Activated CD4-positive, alpha-beta T cell treated with anti-CD3 and anti-CD28 coated beads, Interleukin-2, Interleukin-4, amounts not matched to agents 100 ng/mL and 50 ng/mL, durations not matched to agents 16 hours and 8 hours (primary cell): ENCODE results near the gene OR2A2.
"Not testable (repeated sequence)": the region's sequence is repeated elsewhere in the genome, so short reads cannot be mapped to it uniquely, and the experiment has no call there.

ENCODE experiments used
- DNase-seq: peaks from one replicate; pipeline ENCODE4 v3.0.0-alpha.2; 2020; ENCODE audit warnings: low spot score

The OR2A2 gene

GRCh38 chr7:144109283-144109682, at the start of gene OR2A2:
Gene OR2A2 (plus strand): TSS chr7:144109583. CDS start chr7:144109583, 0 bp downstream.
- no peak for DNase-seq

DNA sequence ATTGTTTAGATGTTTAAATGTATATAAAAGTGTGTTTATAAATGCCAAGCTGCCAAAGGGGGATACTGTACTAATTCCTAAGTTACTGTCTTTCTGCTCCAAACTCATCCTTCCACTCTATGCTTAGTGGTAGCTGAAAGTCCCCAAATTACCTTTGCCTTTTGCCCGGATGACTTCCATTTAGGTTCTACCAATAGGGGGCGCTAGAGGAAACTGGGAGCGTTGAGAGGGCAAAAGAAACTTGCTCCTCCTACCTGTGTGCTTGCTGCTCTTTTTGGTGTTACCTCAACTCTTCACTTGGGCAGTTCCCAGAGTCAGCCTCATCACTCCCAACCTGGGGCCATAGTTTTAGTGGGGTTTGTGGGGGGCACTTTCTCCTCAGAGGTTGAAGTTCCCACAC, 45.7 kb upstream of the OR2A2 start:
- DNase-seq: peak; percentile 18

- DNase-seq: no peak
Observed at GRCh38 chr7:144069511-144069910, 39.9 kb upstream of the OR2A2 start, which contains the start of gene OR2A25. Gene OR2A25 (plus strand): TSS chr7:144069811. CDS start chr7:144074220, 4,409 bp downstream.

DNA sequence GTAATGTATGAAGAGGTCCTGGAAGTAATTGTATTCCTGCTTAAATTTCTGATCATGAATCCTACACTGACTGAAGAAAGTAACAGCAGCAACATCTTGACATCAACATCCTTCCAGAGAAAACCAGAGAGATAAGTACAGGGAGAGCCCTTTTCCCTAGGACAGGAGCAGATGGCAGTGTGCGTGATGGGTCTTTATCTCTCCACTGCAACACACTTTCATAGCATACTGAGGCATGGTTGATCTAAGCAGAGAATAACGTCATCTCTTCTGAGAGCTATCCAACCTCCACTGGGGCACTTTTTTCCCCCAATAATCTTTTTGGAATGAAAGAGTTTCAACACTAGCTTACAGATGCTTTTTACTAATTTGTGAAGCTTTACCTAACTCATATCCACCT, 39.4 kb upstream of the OR2A2 start:
- no peak for DNase-seq

GRCh38 chr7:144074374-144074773, 35.0 kb upstream of the OR2A2 start:
- no peak for DNase-seq

GRCh38 chr7:144085978-144086377, 23.4 kb upstream of the OR2A2 start, which contains the start of gene OR2A12:
Gene OR2A12 (plus strand): TSS chr7:144086278. CDS start chr7:144095108, 8,830 bp downstream.
- no peak for DNase-seq

- no peak for DNase-seq
Observed at GRCh38 chr7:144086730-144087129, 22.7 kb upstream of the OR2A2 start.

- DNase-seq: no peak
Observed at GRCh38 chr7:144087230-144087629, 22.2 kb upstream of the OR2A2 start.

DNA sequence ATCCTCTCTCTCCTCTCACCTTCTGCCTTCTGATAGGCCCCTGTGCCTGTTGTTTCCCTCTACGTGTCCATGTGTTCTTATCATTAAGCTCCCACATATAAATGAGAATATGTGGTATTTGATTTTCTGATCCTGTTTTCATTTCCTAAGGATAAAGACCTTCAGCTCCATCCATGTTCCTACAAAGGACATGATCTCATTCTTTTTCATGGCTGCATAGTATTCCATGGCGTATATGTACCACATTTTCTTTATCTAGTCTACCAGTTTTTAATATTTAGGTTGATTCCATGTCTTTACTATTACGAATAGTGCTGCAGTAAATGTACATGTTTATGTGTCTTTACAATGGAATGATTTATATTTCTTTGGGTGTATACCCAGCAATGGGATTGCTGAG, 18.7 kb upstream of the OR2A2 start:
- no peak for DNase-seq

DNA sequence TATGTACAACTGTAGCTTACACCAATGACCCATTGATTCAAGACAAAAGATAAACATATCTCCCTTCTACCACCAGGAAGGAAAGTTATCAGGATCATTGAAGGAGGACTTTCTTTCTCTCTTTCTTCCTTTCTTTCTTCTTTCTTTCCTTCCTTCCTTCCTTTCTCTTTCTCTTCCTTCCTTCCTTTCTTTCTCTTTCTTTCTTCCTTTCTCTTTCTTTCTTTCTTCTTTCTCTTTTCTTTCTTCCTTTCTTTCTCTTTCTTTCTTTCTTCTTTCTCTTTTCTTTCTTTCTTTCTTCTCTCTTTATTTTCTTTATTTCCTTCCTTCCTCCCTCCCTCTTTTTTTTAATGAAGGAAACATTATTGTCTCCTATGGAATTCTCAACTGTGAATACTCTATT, 10.6 kb upstream of the OR2A2 start:
- DNase-seq: no peak

GRCh38 chr7:144100607-144101006, 8.8 kb upstream of the OR2A2 start:
- no peak for DNase-seq

- no peak for DNase-seq
Observed at GRCh38 chr7:144102041-144102440, 7.3 kb upstream of the OR2A2 start.

DNA sequence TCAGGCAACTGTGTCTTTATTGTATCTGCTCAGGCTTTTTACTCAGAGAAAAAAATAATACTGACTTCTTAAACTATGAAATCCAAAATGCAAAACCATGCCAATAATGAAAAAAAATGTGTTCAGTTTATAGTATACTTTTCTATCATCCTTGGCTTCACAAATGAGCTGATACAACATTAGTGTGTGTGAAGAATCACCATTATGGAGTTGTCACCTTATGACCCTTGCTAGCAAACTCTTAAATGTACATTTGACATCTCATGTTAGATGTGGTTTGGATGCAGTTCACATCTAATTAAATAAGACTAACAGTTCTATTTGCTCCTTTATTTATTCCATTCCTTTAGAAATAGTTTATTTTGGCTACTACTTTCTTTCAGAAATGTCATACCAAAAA, 4.2 kb upstream of the OR2A2 start:
- no peak for DNase-seq

GRCh38 chr7:144110272-144110671, 889 bp downstream of the OR2A2 start:
- DNase-seq: no peak

GRCh38 chr7:144113651-144114050, 4.3 kb downstream of the OR2A2 start:
- no peak for DNase-seq

- DNase-seq: no peak
Observed at GRCh38 chr7:144118341-144118740, 9.0 kb downstream of the OR2A2 start.

GRCh38 chr7:144122876-144123275, 13.5 kb downstream of the OR2A2 start, which contains the start of gene OR2A14:
Gene OR2A14 (plus strand): TSS chr7:144123176. CDS start chr7:144129113, 5,937 bp downstream.
- DNase-seq: no peak

GRCh38 chr7:144127714-144128334, 18.4 kb downstream of the OR2A2 start:
- DNase-seq: peak; percentile 87

DNA sequence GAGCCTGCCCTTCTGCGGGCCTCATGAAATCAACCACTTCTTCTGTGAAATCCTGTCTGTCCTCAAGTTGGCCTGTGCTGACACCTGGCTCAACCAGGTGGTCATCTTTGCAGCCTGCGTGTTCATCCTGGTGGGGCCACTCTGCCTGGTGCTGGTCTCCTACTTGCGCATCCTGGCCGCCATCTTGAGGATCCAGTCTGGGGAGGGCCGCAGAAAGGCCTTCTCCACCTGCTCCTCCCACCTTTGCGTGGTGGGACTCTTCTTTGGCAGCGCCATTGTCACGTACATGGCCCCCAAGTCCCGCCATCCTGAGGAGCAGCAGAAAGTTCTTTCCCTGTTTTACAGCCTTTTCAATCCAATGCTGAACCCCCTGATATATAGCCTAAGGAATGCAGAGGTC, 20.2 kb downstream of the OR2A2 start:
- DNase-seq: not testable (repeated sequence)

DNA sequence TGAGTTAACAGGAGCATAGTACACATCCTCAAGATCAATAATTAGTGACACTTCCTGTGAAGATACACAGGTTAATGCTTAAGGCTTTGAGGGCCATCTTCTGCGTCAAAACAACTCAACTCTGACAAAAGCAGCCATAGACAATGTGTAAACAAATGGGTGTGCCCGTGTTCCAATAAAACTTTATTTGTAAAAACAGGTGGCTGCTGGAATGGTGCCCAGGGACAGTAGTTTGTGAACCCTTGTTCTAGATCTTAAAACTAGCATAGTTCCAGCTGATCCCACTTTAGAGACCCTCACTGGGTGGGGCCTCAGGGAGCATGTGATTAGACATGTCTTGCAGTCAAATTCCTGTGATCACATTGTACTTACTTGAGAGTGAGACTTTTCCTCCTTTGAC, 21.3 kb downstream of the OR2A2 start:
- no peak for DNase-seq

DNA sequence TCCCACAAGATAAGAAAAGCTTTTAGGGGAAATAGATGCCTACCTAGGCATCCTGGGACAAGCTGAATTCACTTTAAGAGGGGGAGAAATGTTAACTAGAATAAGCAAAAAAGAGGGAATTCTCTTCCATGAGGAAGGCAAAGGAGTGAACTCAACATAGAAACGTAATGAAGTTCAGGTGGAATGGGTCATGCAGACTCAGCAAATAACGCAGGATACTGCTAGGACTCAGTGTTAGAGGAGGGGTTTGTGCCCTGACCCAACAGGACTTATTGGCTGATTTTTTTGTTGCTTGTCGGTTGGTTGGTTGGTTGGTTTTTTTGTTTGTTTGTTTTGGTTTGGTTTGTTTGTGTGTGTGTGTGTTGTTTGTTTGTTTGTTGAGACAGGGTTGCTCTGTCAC, 22.9 kb downstream of the OR2A2 start:
- DNase-seq: no peak

DNA sequence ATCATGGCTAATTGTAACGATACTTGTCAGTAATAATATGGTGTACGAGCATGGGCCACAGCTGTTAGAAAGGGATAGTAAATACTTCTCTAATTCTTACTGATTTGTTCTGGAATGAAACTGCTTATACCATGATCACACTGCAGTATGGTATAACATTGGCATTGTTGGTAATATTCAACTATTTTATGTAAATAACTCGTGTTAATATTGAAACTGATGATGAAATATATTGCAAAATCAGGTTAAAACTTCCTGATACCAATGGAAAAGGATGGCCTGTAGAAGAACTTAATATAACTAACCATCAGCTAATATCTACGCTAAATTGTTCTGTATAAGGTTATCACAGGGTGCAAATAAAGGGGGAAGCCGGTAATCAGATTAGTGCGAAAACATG, 23.9 kb downstream of the OR2A2 start:
- DNase-seq: no peak

DNA sequence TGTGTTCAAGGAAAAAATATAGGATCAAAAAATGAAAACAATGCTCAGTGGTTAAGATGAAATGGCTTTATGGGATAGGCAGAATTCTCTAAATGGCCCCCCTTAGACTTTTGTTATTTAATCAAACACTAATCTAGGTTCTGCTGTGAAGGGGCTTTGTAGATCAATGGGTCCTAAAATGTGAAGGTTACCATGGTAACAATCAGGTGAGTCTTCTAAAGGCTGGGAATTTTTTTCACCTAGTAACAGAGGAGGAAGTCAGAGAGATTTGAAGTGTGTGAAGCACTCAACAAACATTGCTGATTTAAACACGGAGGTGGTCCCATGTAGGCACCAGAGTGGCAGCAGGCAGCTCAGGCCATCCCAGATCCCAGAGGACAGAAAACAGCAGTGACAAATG, 24.7 kb downstream of the OR2A2 start:
- DNase-seq: no peak

DNA sequence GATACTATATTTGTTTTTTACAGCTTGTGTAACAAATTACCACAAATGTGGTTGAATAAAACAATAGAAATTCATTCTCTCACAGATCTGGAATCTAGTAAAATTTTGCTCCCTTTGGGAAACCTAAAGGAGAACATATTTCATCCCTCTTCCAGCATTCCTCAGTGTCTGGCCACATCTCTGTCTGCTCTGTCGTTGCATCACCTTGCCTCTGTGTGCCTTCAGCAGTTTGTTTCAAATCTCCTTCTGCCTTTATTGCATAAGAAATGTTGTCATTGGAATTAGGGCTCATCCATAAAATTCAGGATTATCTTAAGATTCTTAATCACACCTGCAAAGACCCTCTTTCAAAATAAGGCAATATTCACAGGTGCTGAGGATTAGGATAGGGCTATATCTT, 28.1 kb downstream of the OR2A2 start:
- DNase-seq: no peak
